Loucy (cell line): Measurements from ENCODE around the gene LIPT2.

ENCODE experiments used
- H2AFZ ChIP-seq: fragments of 200-600 bp; sonication (generic); 2 replicates; pipeline ENCODE4 v1.6.0; 2016; ENCODE audit warnings: antibody characterized with exemption, mild to moderate bottlenecking, low read length, moderate library complexity
- H3F3A ChIP-seq: fragments of 200-600 bp; 2 replicates; pipeline ENCODE4 v1.6.0; 2016; ENCODE audit warnings: antibody characterized with exemption, low read depth, mild to moderate bottlenecking
- H3K27me3 ChIP-seq: fragments of 200-600 bp; sonication (generic); 2 replicates; pipeline ENCODE4 v1.6.1; 2014; ENCODE audit warnings: low read length, mild to moderate bottlenecking; ENCODE audit not compliant: insufficient read depth, poor library complexity, severe bottlenecking
- H3K36me3 ChIP-seq: fragments of 200-600 bp; sonication (generic); 2 replicates; pipeline ENCODE4 v1.6.1; 2016; ENCODE audit warnings: low read length; ENCODE audit not compliant: insufficient read depth
- H3K4me1 ChIP-seq: fragments of 200-600 bp; sonication (generic); 2 replicates; pipeline ENCODE4 v1.5.1; 2014; ENCODE audit warnings: low read length, mild to moderate bottlenecking; ENCODE audit not compliant: insufficient read depth, poor library complexity, severe bottlenecking
- H3K4me2 ChIP-seq: fragments of 200-600 bp; sonication (generic); 2 replicates; pipeline ENCODE4 v1.6.0; 2014; ENCODE audit warnings: antibody characterized with exemption, low read length, low read depth, mild to moderate bottlenecking; ENCODE audit not compliant: poor library complexity, severe bottlenecking
- H3K4me3 ChIP-seq: fragments of 200-600 bp; sonication (generic); 2 replicates; pipeline ENCODE4 v1.5.1; 2014; ENCODE audit warnings: low read length, mild to moderate bottlenecking, mixed read lengths; ENCODE audit not compliant: poor library complexity, severe bottlenecking
- H3K79me2 ChIP-seq: fragments of 200-600 bp; sonication (generic); 2 replicates; pipeline ENCODE4 v1.6.1; 2014; ENCODE audit warnings: low read length; ENCODE audit not compliant: insufficient read depth
- H3K9ac ChIP-seq: fragments of 200-600 bp; sonication (generic); 2 replicates; pipeline ENCODE4 v1.6.0; 2014; ENCODE audit warnings: mild to moderate bottlenecking, low read depth, low read length, moderate library complexity; ENCODE audit not compliant: poor library complexity, severe bottlenecking
- H3K9me2 ChIP-seq: fragments of 200-600 bp; sonication (generic); replicated peaks from 2 replicates; pipeline ENCODE4 v1.6.1; 2016; ENCODE audit warnings: low read depth, low read length, mixed read lengths
- H3K9me3 ChIP-seq: fragments of 200-600 bp; sonication (generic); 2 replicates; pipeline ENCODE4 v1.6.1; 2014; ENCODE audit warnings: mild to moderate bottlenecking, antibody characterized with exemption, low read length, low read depth; ENCODE audit not compliant: insufficient read depth
- H4K20me1 ChIP-seq: fragments of 200-600 bp; sonication (generic); 2 replicates; pipeline ENCODE4 v1.6.0; 2014; ENCODE audit warnings: antibody characterized with exemption, low read length, mild to moderate bottlenecking; ENCODE audit not compliant: insufficient read depth, poor library complexity, severe bottlenecking
- CTCF ChIP-seq: fragments of 200-600 bp; sonication (generic); conservative IDR thresholded peaks from 2 replicates; pipeline ENCODE4 v1.5.1; 2014; ENCODE audit warnings: mild to moderate bottlenecking, antibody characterized with exemption, low read length
- EZH2phosphoT487 ChIP-seq: fragments of 200-600 bp; IDR thresholded peaks from 2 replicates; pipeline ENCODE4 v1.6.1; 2018; ENCODE audit warnings: antibody characterized with exemption, mild to moderate bottlenecking, moderate library complexity, borderline replicate concordance

Gene LIPT2

DNA sequence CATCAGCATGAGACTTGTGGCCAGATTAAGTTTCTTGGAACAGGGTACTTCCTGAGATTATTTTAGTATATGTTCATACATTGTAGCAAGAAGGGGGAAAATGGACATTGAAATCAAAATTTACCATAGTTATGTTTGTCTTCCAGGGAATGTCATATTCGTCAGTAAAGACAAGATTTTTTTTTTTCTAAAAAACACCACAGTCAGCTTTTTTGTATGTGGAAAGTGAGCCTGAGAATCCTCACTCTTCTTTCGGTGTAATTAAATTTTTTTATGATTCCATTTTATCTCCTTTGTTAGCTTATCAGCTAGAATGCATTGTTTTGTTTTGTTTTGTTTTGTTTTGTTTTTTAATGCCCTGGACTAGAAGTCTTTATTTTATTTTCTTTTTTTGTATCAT, 31.5 kb upstream of the LIPT2 start:
- Histone ChIP-seq H3K4me2 (no peak overlapping the region), H3K27me3 (no peaks in the 10 kb centered on the region), H3K4me3 (no peak overlapping the region), H3K9ac (no peak overlapping the region), H3K36me3 (no peaks in the 10 kb centered on the region), H3K9me3 (no peaks in the 10 kb centered on the region), H3K4me1 (no peaks in the 10 kb centered on the region), H3F3A (no peaks in the 10 kb centered on the region), H4K20me1 (no peaks in the 10 kb centered on the region), H3K79me2 (no peaks in the 10 kb centered on the region), H2AFZ (no peak overlapping the region), H3K9me2 (no peaks in the 10 kb centered on the region)
- TF ChIP-seq EZH2phosphoT487 (no peak), CTCF (no peak)

DNA sequence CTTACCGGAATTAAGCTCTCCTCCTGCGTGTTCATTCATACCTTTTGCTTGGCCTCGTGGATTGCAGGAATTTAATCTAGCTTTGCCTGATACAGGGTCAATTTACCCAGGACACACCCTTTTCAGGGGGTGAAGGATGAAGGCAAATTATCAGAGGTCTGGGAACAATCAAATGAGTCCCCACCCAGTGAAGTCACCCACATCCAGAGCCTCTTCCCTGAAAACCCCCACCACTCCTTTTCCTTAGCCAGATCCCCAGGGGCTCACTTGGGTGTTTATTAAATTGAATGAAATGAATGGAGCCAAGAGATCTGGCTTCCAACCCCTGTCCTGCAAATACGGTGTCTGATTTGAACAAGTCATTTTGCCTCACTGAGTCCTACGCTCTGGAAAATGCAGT, 31.0 kb upstream of the LIPT2 start:
- no peaks in the 10 kb centered on the region for H3K27me3 ChIP-seq
- H3K4me2 ChIP-seq: no peak overlapping the region
- H3K4me3 ChIP-seq: no peak overlapping the region
- no peaks in the 10 kb centered on the region for H3K9me2 ChIP-seq
- H3K36me3 ChIP-seq: no peaks in the 10 kb centered on the region
- no peak overlapping the region for H3K9ac ChIP-seq
- H3K9me3 ChIP-seq: no peaks in the 10 kb centered on the region
- no peaks in the 10 kb centered on the region for H3F3A ChIP-seq
- H2AFZ ChIP-seq: no peak overlapping the region
- H3K4me1 ChIP-seq: no peaks in the 10 kb centered on the region
- TF ChIP-seq EZH2phosphoT487 (no peak), CTCF (no peak)
- H3K79me2 ChIP-seq: no peaks in the 10 kb centered on the region
- no peaks in the 10 kb centered on the region for H4K20me1 ChIP-seq

GRCh38 chr11:74522776-74523175, 29.3 kb upstream of the LIPT2 start:
- Histone ChIP-seq H4K20me1 (no peaks in the 10 kb centered on the region), H3K36me3 (no peaks in the 10 kb centered on the region), H2AFZ (no peak overlapping the region), H3K4me1 (no peaks in the 10 kb centered on the region), H3K4me3 (no peak overlapping the region), H3K4me2 (no peak overlapping the region), H3K9ac (no peak overlapping the region), H3K79me2 (no peaks in the 10 kb centered on the region), H3K9me3 (no peaks in the 10 kb centered on the region), H3K27me3 (no peaks in the 10 kb centered on the region), H3F3A (no peaks in the 10 kb centered on the region), H3K9me2 (no peaks in the 10 kb centered on the region)
- TF ChIP-seq EZH2phosphoT487: no peak
- no peak for TF ChIP-seq CTCF
